Stomach (tissue), 9 donors: Measurements from ENCODE around the gene ARRDC2. TPM values are rescaled to one million over a fixed set of nuclear protein-coding genes. Genes with fewer than 3 reads are reported as not detected.
"Not testable (repeated sequence)": the region's sequence is repeated elsewhere in the genome, so short reads cannot be mapped to it uniquely, and the experiment has no call there.

Experiments
- DNase-seq, 2 donors: peaks; one replicate each; pipeline versions ENCODE4 v3.0.0 to v3.0.0-alpha.2; 2013 to 2019
- H3K27ac ChIP-seq, 5 donors: fragments of 200-600 bp in 4 of 5; sonication (generic) in 4 of 5; one replicate each; pipeline ENCODE4 v1.5.1; 2013 to 2019; ENCODE audit warnings: mild to moderate bottlenecking in 1 of 5, moderate library complexity in 1 of 5
- H3K27me3 ChIP-seq, 3 donors: fragments of 200-600 bp; sonication (generic); one replicate each; pipeline ENCODE4 v1.5.1; 2017 to 2019; ENCODE audit warnings: mixed run types in 1 of 3
- H3K36me3 ChIP-seq, 4 donors: fragments of 200-600 bp; sonication (generic); 1 replicate in 3 of 4; 2 replicates in 1 of 4; pipeline ENCODE4 v1.5.1; 2016 to 2019
- H3K4me1 ChIP-seq, 4 donors: fragments of 200-600 bp; sonication (generic); one replicate each; pipeline ENCODE4 v1.5.1; 2016 to 2019
- H3K4me3 ChIP-seq, 4 donors: fragments of 200-600 bp; sonication (generic) in 3 of 4; one replicate each; pipeline ENCODE4 v1.5.1; 2016 to 2019; ENCODE audit warnings: mild to moderate bottlenecking in 1 of 4
- H3K9me3 ChIP-seq, 4 donors: fragments of 200-600 bp; sonication (generic); one replicate each; pipeline ENCODE4 v1.5.1; 2016 to 2019
- EP300 ChIP-seq: sonication (generic); formaldehyde crosslinking; IDR thresholded peaks from one replicate; pipeline ENCODE4 v1.6.1; 2017; ENCODE audit warnings: antibody characterized with exemption
- POLR2A ChIP-seq, 4 donors: fragments of 450-650 bp; IDR thresholded peaks; one replicate each; pipeline ENCODE4 v1.6.1; 2016; ENCODE audit warnings: antibody characterized with exemption in 4 of 4, control low read depth in 2 of 4, mild to moderate bottlenecking in 1 of 4, moderate library complexity in 1 of 4
- POLR2AphosphoS5 ChIP-seq, 3 donors: sonication (generic); formaldehyde crosslinking; IDR thresholded peaks; one replicate each; pipeline ENCODE4 v1.6.1; 2016; ENCODE audit warnings: antibody characterized with exemption in 3 of 3
- WGBS, 5 donors: extraction: QIAGEN DNeasy Blood & Tissue Kit in 3 of 5; methylation state at CpG; one replicate each; pipeline versions ENCODE4 v1.1.5 to v1.1.7; 2013 to 2018; 5-methylcytosine and 5-hydroxymethylcytosine counted together
- intact Hi-C: fragments of 100-400 bp; cut with DNase I; formaldehyde crosslinking; loops from one replicate; pipeline ENCODE4 v1.15.1; 2023; ENCODE audit warnings: low total_unique reads
- polyA plus RNA-seq, 3 donors: library from polyadenylated mRNA; stranded (reverse); fragments of 200-250 nt; gene quantifications; one replicate each; pipeline ENCODE4 v1.2.3, GENCODE V29; 2013
- total RNA-seq, 5 donors: library from RNA; depleted of rRNA; stranded (reverse); fragments of >200 nt; gene quantifications; one replicate each; pipeline versions ENCODE4 v1.1.0 to v1.2.3, GENCODE V29; 2014 to 2016
- TF ChIP-seq, protein P1 (sequence below), 7 experiments: fragments of 450-650 bp in 4 of 7; fragments of 200-600 bp in 3 of 7; sonication (generic) in 3 of 7; IDR thresholded peaks; one replicate each; pipeline ENCODE4 v1.5.1; 2016 to 2019; ENCODE audit warnings: antibody characterized with exemption in 7 of 7, control low read depth in 2 of 7, mild to moderate bottlenecking in 1 of 7
- donor health status: healthy with polysubstance abuse.
- donor health status: Bipolar disorder and iron deficiency.
- donor health status: healthy.

ARRDC2 gene
- total and polyA plus RNA-seq, 8 donors, result 19.8 to 130 (median 36.3) TPM

DNA sequence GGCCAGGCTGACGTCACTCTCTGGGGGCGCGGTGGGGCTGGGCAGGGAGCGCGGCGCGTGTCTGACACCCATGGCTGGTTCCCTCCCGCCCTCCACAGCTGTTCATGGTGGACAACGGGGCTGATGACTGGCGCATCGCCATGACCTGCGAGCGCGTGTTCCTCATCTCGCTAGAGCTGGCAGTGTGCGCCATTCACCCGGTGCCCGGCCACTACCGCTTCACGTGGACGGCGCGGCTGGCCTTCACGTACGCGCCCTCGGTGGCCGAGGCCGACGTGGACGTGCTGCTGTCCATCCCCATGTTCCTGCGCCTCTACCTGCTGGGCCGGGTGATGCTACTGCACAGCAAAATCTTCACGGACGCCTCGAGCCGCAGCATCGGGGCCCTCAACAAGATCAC is 26.4 kb upstream of the ARRDC2 start:
- Histone ChIP-seq H3K4me1 (no peaks in the 10 kb centered on the region), H3K4me3 (no peak overlapping the region), H3K27me3 (peaks cover 0 to 45% (median 0%) of the 10 kb centered on the region in 3 donors), H3K9me3 (no peaks in the 10 kb centered on the region), H3K36me3 (no peaks in the 10 kb centered on the region), H3K27ac (no peak overlapping the region)
- DNase-seq, result no peak
- 90 to 94% (median 92%) methylated on average over 31 to 38 of the region's 38 CpGs for WGBS, 5 donors
- intact Hi-C loops, result no loop called here
- no peak for TF ChIP-seq POLR2A (IDR thresholded peaks at IDR 0.05)
- TF ChIP-seq, protein P1, sequence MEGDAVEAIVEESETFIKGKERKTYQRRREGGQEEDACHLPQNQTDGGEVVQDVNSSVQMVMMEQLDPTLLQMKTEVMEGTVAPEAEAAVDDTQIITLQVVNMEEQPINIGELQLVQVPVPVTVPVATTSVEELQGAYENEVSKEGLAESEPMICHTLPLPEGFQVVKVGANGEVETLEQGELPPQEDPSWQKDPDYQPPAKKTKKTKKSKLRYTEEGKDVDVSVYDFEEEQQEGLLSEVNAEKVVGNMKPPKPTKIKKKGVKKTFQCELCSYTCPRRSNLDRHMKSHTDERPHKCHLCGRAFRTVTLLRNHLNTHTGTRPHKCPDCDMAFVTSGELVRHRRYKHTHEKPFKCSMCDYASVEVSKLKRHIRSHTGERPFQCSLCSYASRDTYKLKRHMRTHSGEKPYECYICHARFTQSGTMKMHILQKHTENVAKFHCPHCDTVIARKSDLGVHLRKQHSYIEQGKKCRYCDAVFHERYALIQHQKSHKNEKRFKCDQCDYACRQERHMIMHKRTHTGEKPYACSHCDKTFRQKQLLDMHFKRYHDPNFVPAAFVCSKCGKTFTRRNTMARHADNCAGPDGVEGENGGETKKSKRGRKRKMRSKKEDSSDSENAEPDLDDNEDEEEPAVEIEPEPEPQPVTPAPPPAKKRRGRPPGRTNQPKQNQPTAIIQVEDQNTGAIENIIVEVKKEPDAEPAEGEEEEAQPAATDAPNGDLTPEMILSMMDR (IDR thresholded peaks at IDR 0.05), result no peak
- TF ChIP-seq EP300, result no peak
- no peak for TF ChIP-seq POLR2AphosphoS5 (IDR thresholded peaks at IDR 0.05)

DNA sequence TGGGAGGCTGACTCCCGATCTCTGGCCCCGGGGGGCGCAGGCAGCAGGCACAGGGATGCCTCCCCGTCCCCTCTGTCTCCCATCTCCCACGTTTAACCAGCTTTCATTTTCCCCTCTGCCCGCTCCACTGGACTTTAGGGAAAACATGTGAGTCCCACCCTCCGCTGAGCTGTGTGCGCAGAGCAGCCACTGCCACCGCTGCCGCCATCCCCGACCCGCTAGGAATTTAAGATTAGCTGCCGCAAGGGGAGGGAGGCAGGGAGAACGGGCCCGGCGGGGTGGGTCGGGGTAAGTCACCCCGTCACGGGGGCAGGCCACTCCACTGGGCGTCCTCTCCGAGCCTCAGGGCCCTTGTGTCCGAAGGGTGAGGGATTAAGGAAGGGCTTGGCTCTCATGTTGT is 25.5 kb upstream of the ARRDC2 start:
- Histone ChIP-seq H3K36me3 (no peaks in the 10 kb centered on the region), H3K27me3 (peaks cover 0 to 45% (median 0%) of the 10 kb centered on the region in 3 donors), H3K27ac (no peak overlapping the region), H3K9me3 (no peaks in the 10 kb centered on the region), H3K4me1 (no peaks in the 10 kb centered on the region), H3K4me3 (no peak overlapping the region)
- TF ChIP-seq POLR2A (IDR thresholded peaks at IDR 0.05) (no peak), EP300 (no peak), POLR2AphosphoS5 (IDR thresholded peaks at IDR 0.05) (no peak)
- TF ChIP-seq, protein P1 (IDR thresholded peaks at IDR 0.05), result no peak
- WGBS, 5 donors, result 67 to 80% (median 74%) methylated on average over 22 of the region's 22 CpGs
- intact Hi-C loops, result no loop called here
- no peak for DNase-seq

DNA sequence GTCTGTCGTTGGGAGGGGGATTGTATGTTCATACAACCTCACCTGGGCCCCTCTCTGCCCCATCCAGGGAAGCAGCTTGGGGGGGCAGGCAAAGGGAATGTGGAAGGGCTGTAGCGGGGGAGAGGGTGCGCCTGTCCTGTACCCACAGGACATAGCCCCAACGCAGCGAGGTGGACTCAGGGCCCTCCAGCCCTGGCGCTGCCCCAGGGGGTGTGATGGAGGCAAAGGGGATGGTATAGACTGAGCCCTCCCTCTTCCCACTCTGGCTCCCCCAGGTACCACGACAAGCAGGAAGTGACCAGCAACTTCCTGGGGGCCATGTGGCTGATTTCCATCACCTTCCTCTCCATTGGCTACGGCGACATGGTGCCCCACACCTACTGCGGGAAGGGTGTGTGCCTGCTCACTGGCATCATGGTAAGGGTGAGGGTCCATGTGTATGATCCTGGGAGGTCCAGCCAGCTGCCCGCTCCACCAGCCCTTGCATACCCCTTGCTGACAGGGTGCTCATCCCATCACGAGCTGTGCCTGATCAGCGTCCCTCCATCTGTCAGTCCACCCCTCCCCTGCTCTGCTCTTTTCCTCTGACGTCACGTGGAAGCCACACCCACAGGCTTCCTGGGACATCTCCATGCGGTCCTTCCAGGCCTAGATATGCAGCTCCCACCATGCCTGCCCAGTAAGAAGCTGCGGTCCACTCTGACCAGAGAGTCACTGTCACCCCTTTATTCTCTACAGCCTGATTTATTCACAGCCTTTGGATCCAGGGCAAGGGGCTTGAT is 22.7 kb upstream of the ARRDC2 start:
- WGBS, 5 donors, result 66 to 72% (median 68%) methylated on average over 17 of the region's 17 CpGs
- Histone ChIP-seq H3K9me3 (no peaks in the 10 kb centered on the region), H3K36me3 (no peaks in the 10 kb centered on the region), H3K4me1 (no peaks in the 10 kb centered on the region), H3K27me3 (peaks cover 0 to 45% (median 0%) of the 10 kb centered on the region in 3 donors), H3K27ac (no peak overlapping the region), H3K4me3 (no peak overlapping the region)
- no peak for TF ChIP-seq EP300
- TF ChIP-seq, protein P1 (IDR thresholded peaks at IDR 0.05), result no peak
- TF ChIP-seq POLR2A (IDR thresholded peaks at IDR 0.05), result no peak
- TF ChIP-seq POLR2AphosphoS5 (IDR thresholded peaks at IDR 0.05), result no peak
- intact Hi-C loops, result no loop called here
- DNase-seq, result no peak

DNA sequence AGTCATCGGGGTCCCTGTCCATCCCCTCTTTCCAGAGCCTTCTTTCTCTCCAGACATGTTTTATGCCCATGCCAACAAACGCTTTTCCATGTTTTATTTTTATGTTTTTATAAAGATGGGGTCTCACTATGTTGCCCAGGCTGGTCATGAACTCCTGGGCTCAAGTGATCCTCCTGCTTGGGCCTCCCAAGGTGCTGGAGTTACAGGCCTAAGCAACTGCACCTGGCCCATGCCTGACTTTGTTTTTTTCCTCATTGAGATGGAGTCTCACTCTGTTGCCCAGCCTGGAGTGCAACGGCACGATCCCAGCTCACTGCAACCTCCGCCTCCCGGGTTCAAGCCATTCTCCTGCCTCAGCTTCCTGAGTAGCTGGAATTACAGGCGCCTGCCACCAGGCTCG is 21.4 kb upstream of the ARRDC2 start:
- DNase-seq, H3K9me3 ChIP-seq, H3K27ac ChIP-seq, H3K4me3 ChIP-seq, intact Hi-C loops, H3K4me1 ChIP-seq, H3K36me3 ChIP-seq: not testable (repeated sequence)
- 79 to 93% (median 84%) methylated on average over 8 of the region's 8 CpGs for WGBS, 5 donors
- peaks cover 0 to 37% (median 0%) of the 10 kb centered on the region in 3 donors for H3K27me3 ChIP-seq

DNA sequence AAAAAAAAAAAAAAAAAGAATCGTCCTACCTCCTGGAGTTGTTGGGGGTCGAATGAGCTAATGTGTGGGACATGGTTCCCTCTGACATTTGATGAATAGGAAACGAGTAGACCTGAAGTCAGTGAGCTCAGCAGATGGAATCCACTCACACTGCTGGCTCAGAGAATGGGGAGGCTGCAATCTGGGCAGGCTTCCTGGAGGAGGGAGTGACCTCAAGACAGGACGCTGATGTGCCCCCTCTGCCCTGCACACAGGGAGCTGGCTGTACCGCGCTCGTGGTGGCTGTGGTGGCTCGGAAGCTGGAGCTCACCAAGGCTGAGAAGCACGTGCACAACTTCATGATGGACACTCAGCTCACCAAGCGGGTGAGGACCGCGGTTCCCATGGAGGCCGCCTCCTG is 19.8 kb upstream of the ARRDC2 start:
- Histone ChIP-seq H3K36me3 (no peaks in the 10 kb centered on the region), H3K4me1 (no peaks in the 10 kb centered on the region), H3K9me3 (no peaks in the 10 kb centered on the region), H3K4me3 (no peak overlapping the region), H3K27me3 (peaks cover 0 to 27% (median 0%) of the 10 kb centered on the region in 3 donors), H3K27ac (no peak overlapping the region)
- intact Hi-C loops, result no loop called here
- 74 to 92% (median 86%) methylated on average over 11 to 13 of the region's 13 CpGs for WGBS, 5 donors
- DNase-seq, result no peak
- TF ChIP-seq POLR2AphosphoS5 (IDR thresholded peaks at IDR 0.05), result no peak
- TF ChIP-seq, protein P1 (IDR thresholded peaks at IDR 0.05), result no peak
